ENCODE data around the gene ALDH18A1. TPM values are rescaled to one million over a fixed set of nuclear protein-coding genes. Genes with fewer than 3 reads are reported as not detected.
A peak's percentile ranks its signal among the peaks of the same experiment; 100 is the strongest.
"Not testable (repeated sequence)": the region's sequence is repeated elsewhere in the genome, so short reads cannot be mapped to it uniquely, and the experiment has no call there.

Gene ALDH18A1
- 85.1 and 85.2 TPM in 2 replicates for total RNA-seq (2014; rRNA removed; shearing (Covaris generic))

DNA sequence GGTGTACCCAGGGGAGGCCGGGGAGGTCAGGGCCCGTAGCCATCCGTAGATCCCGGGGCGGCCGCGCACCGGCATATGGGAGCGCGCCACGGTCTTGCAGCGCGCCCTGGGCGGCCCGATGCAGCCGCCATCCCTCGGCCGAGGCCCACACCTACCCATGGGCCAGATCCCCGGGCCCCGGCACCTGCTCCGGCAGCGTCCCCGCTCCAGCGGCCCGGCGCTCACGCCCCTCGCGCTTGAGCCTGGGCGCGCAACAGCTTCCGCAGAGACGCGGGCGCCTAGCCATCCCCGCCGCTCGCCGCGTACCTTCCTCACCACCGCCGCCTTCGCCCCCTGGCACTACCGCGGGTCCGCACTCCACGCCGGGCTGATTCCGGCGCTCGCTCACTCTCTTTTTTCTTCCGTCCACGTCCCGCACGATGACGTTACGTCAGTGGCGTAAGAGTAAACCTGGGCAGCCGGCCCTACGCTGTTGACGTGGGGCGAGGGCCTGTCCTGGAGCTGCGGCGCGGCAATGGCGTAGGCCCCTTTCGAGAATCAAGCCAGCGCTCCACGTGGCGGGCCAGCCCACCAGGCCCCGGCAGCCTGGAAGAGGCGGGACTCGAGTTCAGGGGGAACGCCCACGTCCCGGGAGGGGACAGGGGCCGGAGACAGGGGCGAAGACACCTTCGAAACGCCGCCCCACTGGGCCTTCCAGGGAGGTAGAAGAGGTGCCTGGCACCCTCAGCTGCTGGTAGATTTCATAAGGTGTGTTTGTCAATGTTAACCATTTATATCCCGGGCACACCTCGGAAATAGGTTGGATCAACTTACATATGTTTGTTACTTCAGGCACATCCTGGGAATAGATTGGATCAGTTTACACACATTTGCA lies at the start of gene ALDH18A1:
TSS of gene ALDH18A1 (minus strand) at position 421 of the 874 bp plus-strand sequence. CDS start 3,334 bp downstream, outside the sequence.
- Histone ChIP-seq H3K27me3 (no peaks in the 10 kb centered on the region), H3K4me1 (peaks cover 8% of the 10 kb centered on the region; the same call in 1 of the 2 replicates), H3K27ac (peak within 1 kb of the TSS; percentile 48), H3K9me3 (replicated peaks) (no peaks in the 10 kb centered on the region), H3K36me3 (peaks cover 13% of the 10 kb centered on the region; the same call in 1 of the 2 replicates), H3K4me3 (peak within 1 kb of the TSS; percentile 83)
- DNase-seq = peak; percentile 87 to 91

DNA sequence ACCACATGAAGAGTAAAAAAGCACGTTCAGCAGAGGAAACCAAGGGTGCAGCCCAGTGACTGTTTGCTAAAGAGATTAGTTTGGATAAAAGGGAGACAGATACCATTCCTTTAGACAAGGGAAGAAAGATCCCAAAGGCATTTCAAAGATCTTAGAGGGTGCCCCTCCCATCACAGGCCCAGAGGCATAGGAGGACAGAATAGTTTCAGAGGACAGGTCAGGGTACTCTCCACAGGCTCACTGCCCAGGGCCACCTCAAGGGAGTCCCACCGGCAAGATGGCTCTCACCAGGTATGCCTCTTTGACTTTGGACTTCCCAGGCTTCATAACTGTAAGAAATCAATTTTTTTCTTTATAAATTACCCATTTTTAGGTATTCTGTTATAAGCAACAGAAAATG lies 41.9 kb upstream of the ALDH18A1 start:
- H3K9me3 ChIP-seq (replicated peaks) = no peaks in the 10 kb centered on the region
- H3K4me1 ChIP-seq = no peaks in the 10 kb centered on the region
- DNase-seq = no peak
- H3K4me3 ChIP-seq = no peak overlapping the region
- H3K27ac ChIP-seq = no peak overlapping the region
- H3K36me3 ChIP-seq = no peaks in the 10 kb centered on the region
- no peaks in the 10 kb centered on the region for H3K27me3 ChIP-seq

DNA sequence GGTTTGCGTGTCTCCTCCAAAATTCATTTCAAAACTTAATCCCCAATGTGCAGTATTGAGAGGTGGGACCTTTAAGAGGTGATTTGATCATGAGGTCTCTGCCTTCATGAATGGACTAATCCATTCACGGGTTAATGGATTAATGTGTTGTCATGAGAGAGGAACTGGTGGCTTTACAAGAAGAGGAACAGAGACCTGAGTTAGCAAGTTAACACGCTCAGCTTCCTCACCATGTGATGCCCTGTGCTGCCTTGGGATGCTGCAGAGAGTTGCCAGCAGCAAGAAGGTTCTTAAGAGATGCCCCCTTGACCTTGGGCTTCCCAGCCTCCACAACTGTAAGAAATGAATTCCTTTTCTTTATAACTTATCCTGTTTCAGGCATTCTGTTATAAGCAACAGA lies 40.9 kb upstream of the ALDH18A1 start:
- Histone ChIP-seq H3K4me3 (no peak overlapping the region), H3K4me1 (no peaks in the 10 kb centered on the region), H3K27ac (no peak overlapping the region), H3K9me3 (replicated peaks) (no peaks in the 10 kb centered on the region), H3K27me3 (no peaks in the 10 kb centered on the region), H3K36me3 (no peaks in the 10 kb centered on the region)
- no peak for DNase-seq

DNA sequence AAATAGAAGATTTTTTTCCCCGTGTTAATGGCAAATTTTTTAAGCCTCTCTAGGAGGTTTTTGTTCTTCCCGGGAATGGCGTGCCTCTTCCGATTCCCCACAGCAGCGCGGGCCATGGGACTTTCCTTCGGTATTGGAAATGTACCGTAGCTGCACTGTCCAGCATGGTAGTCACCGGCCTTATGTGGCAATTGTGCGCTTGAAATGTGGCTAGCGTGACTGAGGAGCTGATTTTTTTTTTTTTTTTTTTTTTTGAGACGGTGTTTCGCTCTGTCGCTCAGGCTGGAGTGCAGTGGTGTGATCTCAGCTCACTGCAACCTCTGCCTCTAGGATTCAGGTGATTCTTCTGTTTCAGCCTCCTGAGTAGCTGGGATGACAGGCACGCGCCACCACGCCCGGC lies 38.2 kb upstream of the ALDH18A1 start:
- Histone ChIP-seq H3K27ac (no peak overlapping the region), H3K4me1 (no peaks in the 10 kb centered on the region), H3K9me3 (replicated peaks) (no peaks in the 10 kb centered on the region), H3K36me3 (peaks cover 2% of the 10 kb centered on the region; the same call in 1 of the 2 replicates), H3K27me3 (no peaks in the 10 kb centered on the region), H3K4me3 (no peak overlapping the region)
- DNase-seq = no peak

DNA sequence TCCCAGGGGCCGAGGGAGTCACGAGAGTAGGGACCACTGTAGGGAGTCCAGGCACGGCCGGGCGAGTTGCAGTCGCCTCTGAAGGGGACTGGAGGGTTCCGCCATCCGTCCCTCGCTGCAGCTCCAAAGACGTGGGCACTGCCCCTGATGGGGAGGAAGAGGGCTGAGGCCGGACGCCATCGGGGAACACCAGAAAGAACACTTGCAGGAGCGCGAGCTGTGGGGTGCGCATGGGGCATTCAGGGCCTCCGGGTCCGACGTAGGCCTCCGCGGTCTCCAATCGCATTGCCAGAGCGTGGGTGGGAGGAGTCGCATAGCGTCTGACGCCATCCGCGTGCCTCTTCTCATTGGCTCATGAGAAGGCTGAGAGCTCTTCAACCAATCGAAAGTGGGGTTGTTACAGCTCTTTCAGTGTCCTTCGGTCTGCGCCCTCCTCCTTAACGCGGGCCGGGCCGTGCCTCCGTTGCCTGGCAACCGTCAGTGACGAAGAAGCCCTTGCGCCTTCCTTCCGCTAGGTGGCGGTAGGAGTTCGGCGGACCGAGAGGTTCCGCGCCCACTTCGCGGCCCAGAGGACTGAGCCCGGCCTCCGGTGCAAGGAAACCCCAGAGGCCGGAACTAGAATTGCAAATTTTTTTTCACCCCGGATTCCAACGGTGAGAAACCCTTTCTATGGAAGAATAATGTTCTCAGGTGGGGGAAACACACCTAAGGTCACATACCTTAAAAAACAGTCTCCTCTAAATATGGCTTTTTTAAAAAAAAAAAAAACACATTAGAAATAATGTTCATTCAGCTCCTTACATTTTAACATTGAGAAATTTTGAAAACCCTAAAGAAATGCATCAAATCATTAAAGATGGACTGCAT lies 37.4 kb upstream of the ALDH18A1 start, which contains the start of gene TCTN3:
TSS of gene TCTN3 (minus strand) at position 260 of the 867 bp plus-strand sequence. CDS start at position 232, 28 bp downstream.
- peaks cover 2% of the 10 kb centered on the region; the same call in 1 of the 2 replicates for H3K36me3 ChIP-seq
- no peaks in the 10 kb centered on the region for H3K9me3 ChIP-seq (replicated peaks)
- peak within 1 kb of the TSS; percentile 72 for H3K4me3 ChIP-seq
- no peaks in the 10 kb centered on the region for H3K27me3 ChIP-seq
- peak; percentile 94 to 98 for DNase-seq
- no peaks in the 10 kb centered on the region for H3K4me1 ChIP-seq
- no peak within 1 kb of the TSS; the same call in 1 of the 2 replicates for H3K27ac ChIP-seq

DNA sequence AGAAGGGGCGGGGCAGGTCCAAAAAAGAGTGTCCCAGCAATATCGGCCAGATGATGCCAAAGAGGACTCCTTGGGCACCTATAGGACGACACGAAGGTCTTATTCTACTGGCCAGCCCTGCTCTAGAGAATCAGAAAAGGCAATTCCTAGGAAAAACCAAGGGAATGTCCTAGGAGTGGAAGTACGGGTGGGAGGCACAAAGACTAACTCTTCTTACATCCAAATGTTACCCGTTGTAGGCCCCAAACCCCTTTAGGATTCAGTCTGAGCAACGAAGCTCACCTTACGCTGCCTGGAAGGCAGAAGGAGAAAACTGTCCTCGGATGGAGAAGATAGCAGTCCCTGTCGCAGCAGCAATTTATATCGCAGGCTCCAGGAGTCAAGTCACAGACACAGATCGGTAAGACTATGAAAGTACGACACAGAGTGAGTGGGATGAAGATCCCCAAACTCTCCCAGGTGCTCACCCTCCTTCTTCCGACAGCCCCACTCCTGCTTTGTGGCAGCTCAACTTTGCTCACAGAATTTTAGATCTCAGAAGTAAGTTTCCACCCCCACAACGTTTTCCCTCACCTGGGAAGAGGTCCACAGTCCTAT lies 36.7 kb upstream of the ALDH18A1 start:
- Histone ChIP-seq H3K27me3 (no peaks in the 10 kb centered on the region), H3K9me3 (replicated peaks) (no peaks in the 10 kb centered on the region), H3K4me3 (peak overlapping the region; percentile 72), H3K36me3 (peaks cover 2% of the 10 kb centered on the region; the same call in 1 of the 2 replicates), H3K27ac (no peak overlapping the region; the same call in 1 of the 2 replicates), H3K4me1 (no peaks in the 10 kb centered on the region)
- DNase-seq = peak in 1 of 2 experiments; percentile 1

DNA sequence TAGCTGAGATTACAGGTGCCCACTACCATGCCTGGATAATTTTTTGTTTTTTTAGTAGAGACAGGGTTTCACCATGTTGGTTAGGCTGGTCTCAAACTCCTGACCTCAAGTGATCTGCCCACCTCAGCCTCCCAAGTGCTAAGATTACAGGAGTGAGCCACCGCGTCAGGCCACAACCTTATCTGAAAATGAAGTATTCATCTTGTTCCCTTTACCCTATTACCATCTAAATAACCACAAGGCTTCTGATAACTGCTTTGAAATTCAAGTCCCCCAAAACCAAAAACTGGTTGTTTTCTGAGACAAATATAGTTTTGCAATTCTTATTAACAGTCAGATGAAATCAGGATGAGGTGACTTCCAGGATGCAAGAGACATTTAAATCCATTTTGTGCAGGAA lies 34.8 kb upstream of the ALDH18A1 start:
- Histone ChIP-seq H3K27ac (no peak overlapping the region), H3K9me3 (replicated peaks) (no peaks in the 10 kb centered on the region), H3K36me3 (peaks cover 2% of the 10 kb centered on the region; the same call in 1 of the 2 replicates), H3K4me3 (no peak overlapping the region), H3K27me3 (no peaks in the 10 kb centered on the region), H3K4me1 (no peaks in the 10 kb centered on the region)
- no peak for DNase-seq

DNA sequence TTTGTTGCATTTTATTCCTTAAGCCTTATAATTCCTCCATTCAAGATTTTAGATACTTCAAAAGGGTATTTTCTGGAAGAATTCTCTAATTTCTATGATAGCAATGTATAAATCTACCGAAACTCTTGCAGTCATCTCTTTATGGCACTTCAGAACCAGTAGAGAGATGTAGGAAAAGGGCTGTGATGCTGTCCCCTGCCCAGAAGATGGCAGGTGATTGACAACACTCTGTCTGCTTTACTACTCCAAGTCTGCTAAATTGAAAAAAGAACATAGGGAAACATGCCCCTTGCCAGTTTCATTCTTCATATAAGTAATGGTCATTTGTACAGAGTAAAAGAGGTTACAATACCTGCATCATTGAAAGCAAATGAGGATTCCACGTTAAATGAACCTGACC lies 32.1 kb upstream of the ALDH18A1 start:
- H3K4me1 ChIP-seq = no peaks in the 10 kb centered on the region
- H3K4me3 ChIP-seq = no peak overlapping the region
- H3K36me3 ChIP-seq = peaks cover 2% of the 10 kb centered on the region
- H3K27ac ChIP-seq = no peak overlapping the region
- no peak for DNase-seq
- H3K27me3 ChIP-seq = no peaks in the 10 kb centered on the region
- no peaks in the 10 kb centered on the region for H3K9me3 ChIP-seq (replicated peaks)

DNA sequence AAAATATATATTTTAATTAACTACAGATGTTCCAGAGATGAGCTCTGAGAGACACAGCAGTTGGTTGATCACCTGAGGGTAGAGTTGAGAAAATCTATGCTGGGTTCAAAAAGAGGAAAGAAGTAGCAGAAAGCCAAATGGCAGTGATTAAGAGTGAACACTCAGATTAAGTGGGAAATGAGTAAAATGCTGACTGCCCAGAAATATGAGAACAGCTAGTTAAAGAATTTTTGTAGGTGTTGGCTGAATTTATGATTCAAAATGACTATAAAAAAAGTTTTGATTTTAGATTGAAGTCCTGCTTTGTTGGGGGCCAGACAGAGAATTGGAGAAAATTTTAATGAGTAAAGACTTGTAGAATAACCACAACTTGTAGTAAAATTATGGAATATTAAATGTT lies 27.5 kb upstream of the ALDH18A1 start:
- no peak for DNase-seq
- H3K4me3 ChIP-seq = no peak overlapping the region
- H3K4me1 ChIP-seq = no peaks in the 10 kb centered on the region
- no peak overlapping the region for H3K27ac ChIP-seq
- H3K36me3 ChIP-seq = peaks cover 4% of the 10 kb centered on the region; the same call in 1 of the 2 replicates
- H3K9me3 ChIP-seq (replicated peaks) = no peaks in the 10 kb centered on the region
- H3K27me3 ChIP-seq = no peaks in the 10 kb centered on the region

DNA sequence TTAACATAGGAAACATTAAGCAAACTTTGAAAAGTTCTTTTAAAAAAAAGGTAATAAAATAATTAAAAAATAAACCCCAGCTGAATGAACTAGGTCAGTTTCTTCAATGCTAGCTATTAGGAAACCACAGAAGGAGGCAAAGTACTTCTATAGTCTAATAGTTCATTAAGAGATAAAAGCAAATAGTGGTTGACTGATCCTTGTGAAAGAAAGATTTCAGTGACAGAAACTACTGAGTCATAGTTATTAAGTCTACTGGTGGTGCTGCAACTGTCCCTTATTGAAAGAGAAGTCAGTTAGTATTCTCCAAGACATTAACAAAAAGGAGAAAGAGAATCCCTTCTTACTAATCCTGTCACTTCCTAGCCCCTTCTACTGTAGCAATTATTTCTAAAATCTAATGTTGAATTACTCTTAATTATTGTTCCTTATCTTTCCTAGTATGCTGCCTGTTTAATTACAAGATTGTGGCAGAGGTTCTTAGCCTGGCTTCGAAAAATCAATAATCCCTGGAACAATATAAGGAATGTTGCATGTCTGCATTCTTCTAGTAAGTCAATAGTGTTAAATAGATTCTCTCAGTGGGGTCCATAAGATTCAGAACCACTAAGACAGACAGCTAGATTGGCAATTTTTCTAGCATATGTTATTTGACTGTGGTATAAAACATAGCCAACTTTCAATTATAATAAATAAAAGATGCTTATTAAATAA lies 19.0 kb upstream of the ALDH18A1 start:
- H3K9me3 ChIP-seq (replicated peaks) = no peaks in the 10 kb centered on the region
- 0 out of 2 replicates have a peak, but pooled peaks cover 3% of the 10 kb centered on the region for H3K36me3 ChIP-seq

DNA sequence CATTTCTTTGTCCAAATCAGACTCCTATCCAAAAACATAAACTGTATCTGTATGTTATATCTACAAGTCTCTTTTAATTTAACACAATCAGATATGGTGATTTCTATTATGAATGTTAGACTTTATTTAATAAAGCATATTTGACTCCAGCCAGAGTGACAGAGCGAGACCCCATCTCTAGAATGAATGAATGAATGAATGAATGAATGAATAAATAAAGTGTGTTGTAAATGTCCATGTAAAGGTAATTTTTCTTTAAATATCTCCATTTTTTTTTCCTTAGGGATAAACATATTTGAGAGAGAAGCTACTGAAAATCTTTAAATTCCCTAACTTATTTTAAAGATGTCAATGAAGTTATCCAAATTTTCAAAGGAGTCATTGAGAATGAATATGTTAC lies 18.1 kb upstream of the ALDH18A1 start:
- Histone ChIP-seq H3K4me3 (no peak overlapping the region), H3K36me3 (0 out of 2 replicates have a peak, but pooled peaks cover 3% of the 10 kb centered on the region), H3K27me3 (no peaks in the 10 kb centered on the region), H3K4me1 (no peaks in the 10 kb centered on the region), H3K27ac (no peak overlapping the region), H3K9me3 (replicated peaks) (no peaks in the 10 kb centered on the region)
- DNase-seq = no peak

More for the DNA sequence above, 19.0 kb upstream of the ALDH18A1 start:
- H3K4me3 ChIP-seq = no peak overlapping the region
- no peak for DNase-seq
- H3K4me1 ChIP-seq = no peaks in the 10 kb centered on the region
- no peak overlapping the region for H3K27ac ChIP-seq
- no peaks in the 10 kb centered on the region for H3K27me3 ChIP-seq

DNA sequence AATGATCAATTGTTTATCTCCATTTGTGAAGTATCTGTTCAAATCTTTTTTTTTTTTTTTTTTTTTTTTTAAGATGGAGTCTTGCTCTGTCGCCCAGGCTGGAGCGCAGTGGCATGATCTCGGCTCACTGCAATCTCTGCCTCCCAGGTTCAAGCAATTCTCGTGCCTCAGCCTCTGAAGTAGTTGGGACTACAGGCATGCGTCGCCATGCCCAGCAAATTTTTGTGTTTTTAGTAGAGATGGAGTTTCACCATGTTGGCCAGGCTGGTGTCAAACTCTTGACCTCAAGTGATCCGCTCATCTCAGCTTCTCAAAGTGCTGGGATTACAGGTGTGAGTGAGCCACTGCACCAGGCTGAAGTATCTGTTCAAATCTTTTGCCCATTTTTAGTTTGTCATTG lies 16.1 kb upstream of the ALDH18A1 start:
- not testable (repeated sequence) for DNase-seq; H3K27ac ChIP-seq; H3K4me3 ChIP-seq; H3K4me1 ChIP-seq; H3K27me3 ChIP-seq; H3K36me3 ChIP-seq; H3K9me3 ChIP-seq (replicated peaks)

DNA sequence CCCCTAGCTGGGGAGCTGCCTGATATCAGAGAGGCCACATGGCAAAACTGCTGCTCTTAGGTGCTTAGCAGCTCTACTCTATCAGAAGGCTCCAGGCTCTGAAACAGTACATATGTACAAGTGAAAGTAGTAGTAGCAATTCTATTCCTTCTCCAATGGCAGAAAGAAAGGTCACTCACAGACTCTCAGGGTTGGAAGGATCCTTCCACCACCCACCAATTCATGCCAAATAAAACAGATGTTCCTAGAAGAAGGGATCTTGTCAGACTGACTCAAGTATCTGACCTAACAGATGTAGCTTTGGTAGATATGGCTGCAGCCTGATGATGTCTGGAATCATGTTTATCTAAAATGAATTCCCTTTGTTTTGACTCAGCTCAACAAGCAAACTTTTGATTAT lies 8.0 kb upstream of the ALDH18A1 start:
- H3K27ac ChIP-seq = no peak overlapping the region

DNA sequence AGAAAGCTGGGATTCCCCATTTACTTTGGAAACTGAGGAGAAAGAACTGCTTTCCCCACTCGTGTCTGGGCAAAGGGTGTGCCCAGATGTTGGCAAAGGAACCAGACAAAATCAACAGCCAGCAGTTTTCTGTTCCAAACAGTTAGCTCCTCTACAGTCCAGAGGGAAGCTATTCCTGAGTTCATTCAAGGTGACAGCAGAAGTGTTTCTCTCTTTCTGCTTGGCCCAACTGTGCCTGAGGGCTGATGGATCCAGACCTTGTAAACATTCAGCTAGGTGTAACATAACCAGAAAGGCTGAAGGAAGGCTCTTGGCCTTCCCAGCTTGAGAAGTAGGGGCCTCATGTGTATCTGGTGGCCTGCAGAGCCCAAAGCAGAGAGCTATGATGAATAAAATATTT lies 7.0 kb upstream of the ALDH18A1 start:
- Histone ChIP-seq H3K36me3 (no peaks in the 10 kb centered on the region), H3K9me3 (replicated peaks) (no peaks in the 10 kb centered on the region), H3K4me1 (peaks cover 8% of the 10 kb centered on the region; the same call in 1 of the 2 replicates), H3K27ac (no peak overlapping the region), H3K4me3 (no peak overlapping the region), H3K27me3 (no peaks in the 10 kb centered on the region)
- DNase-seq = no peak

More for the DNA sequence above, 8.0 kb upstream of the ALDH18A1 start:
- no peak for DNase-seq
- no peak overlapping the region for H3K4me3 ChIP-seq
- no peaks in the 10 kb centered on the region for H3K27me3 ChIP-seq
- H3K9me3 ChIP-seq (replicated peaks) = no peaks in the 10 kb centered on the region
- H3K4me1 ChIP-seq = peaks cover 8% of the 10 kb centered on the region; the same call in 1 of the 2 replicates
- no peaks in the 10 kb centered on the region for H3K36me3 ChIP-seq
